GM21619 (cell line): Measurements from ENCODE around the gene CD72.
"Not testable (repeated sequence)": the region's sequence is repeated elsewhere in the genome, so short reads cannot be mapped to it uniquely, and the experiment has no call there.

Experiments
- ATAC-seq: cut with Tn5 transposase; IDR thresholded peaks from one replicate; pipeline ENCODE4 v1.9.1; 2021; ENCODE audit not compliant: unreplicated experiment

CD72 gene

DNA sequence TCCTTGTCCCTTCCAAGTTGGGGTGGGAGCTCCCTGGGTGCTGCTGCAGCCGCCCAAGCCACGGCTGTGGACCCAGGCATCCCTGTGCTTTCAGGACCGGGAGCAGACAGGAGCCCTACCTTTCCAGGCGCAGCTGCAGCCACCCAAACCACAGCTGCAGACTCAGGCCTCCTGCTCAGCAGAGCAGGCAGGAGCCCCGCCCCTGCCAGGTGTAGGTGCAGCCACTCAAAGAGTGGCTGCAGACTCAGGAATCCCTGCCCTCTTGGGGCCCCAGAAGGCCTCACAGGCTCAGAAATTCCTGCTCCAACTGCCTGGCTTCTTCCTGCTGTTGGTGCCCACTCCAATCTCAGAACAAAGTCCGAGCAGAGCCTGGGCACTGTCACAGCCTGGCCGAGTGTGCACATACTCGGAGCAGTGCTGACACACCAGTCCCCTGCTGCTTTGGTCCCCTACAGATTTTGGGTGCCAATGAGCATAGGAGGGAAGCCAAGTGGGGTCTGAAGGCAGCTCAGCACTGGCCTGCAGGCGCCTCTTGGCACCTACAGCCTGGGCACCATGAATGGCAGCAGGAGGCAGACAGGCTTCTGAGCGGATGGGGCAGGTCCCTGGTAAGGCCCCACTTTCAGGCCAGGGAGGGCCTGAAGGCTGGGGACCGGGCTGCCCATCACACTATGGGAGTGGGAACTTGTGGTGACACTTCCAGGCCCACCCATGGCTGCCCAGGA lies 19.2 kb downstream of the CD72 start:
- no peak for ATAC-seq

DNA sequence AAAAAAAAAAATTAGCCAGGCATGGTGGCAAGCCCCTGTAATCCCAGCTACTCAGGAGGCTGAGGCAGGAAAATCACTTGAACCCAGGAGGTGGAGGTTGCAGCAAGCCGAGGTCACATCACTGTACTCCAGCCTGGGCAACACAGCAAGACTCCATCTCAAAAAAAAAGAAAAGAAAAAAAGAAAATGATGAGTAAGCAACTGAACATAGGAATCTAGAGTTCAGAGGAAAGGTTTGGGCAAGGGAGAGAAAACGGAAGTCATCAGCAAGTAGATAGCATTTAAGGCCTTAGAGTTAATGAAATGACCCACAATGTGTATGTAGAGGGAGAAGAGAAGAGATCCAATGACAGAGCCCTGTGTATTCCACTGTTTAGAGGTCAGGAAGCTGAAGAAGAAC lies 21.3 kb downstream of the CD72 start:
- not testable (repeated sequence) for ATAC-seq

DNA sequence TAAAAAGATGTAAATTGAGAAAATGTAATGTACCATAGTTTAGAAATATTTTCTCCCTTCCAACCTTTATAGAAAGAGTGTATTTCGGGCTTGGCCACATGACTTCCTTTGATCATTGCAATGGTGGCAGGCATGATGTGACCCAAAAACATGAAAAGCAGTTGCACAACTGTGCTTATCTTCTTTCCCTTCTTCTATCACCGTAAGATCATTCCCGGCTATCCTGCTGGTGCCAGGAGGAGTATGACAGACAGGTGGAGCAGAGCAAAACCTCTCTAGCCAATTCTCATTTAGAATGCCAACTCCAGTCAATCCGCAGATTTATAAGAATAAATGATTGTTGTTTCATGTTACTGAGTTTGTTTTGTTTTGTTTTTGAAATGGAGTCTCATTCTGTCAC lies 23.7 kb downstream of the CD72 start:
- ATAC-seq = no peak

DNA sequence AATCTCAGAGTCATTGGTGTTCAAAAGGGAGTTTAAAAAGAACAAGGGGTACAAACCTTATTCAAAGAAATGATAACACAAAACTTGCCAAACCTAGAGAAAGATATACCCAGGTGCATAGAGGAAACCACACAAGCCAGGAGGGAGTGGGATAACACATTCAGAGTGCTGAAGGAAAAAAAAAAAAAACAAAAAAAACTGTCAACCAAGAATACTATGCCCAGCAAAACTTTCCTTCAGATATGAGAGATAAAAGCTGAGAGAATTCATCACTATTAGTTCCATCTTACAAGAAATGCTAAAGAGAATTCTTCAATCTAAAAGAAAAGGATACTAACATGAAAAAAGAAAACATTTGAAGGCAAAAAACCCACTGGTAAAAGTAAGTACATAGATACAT lies 24.6 kb downstream of the CD72 start:
- ATAC-seq = no peak

DNA sequence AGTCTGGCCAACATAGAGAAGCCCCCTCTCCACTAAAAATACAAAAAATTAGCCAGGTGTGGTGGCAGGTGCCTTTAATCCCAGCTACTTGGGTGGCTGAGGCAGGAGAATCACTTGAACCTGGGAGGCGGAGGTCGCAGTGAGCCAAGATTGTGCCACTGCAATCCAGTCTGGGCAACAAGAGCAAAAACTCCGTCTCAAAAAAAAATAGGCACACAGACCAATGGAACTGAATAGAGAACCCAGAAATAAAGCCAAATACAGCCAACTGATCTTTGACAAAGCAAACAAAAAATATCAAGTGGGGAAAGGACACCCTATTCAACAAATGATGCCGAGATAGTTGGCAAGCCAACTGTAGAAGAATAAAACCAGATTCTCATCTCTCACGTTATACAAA lies 29.7 kb downstream of the CD72 start:
- ATAC-seq = not testable (repeated sequence)

DNA sequence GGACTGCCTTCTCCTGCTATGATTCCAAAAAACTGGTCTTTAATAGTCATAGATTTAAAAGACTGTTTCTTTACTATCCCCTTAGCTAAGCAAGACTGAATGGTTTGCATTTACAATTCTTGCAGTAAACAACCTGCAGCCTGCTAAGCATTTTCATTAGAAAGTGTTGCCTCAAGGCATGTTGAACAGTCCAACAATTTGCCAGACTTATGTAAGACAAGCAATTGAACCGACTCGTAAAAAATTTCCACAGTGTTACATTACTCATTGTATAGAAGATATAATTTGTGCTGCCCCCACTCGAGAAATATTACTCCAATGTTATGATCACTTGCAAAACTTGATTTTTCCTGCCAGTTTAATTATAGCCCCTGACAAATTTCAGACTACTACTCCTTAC lies 33.5 kb downstream of the CD72 start:
- ATAC-seq = not testable (repeated sequence)

DNA sequence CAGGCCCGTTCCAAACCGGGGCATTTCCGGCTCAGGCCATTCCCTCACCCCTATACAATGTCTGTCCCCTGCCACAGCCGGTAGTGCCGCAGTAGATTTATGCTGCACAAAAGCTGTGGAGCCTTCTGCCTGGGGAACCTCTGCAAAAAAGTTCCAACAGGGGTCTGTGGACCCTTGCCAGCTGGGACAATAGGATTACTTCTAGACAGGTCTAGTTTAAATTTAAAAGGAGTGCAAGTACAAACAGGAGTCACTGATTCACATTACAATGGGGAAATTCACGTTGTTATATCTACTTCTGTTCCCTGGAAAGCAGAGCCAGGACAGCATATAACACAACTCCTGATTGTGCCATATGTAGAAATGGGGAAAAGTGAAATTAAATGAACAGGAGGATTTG lies 34.7 kb downstream of the CD72 start:
- not testable (repeated sequence) for ATAC-seq

DNA sequence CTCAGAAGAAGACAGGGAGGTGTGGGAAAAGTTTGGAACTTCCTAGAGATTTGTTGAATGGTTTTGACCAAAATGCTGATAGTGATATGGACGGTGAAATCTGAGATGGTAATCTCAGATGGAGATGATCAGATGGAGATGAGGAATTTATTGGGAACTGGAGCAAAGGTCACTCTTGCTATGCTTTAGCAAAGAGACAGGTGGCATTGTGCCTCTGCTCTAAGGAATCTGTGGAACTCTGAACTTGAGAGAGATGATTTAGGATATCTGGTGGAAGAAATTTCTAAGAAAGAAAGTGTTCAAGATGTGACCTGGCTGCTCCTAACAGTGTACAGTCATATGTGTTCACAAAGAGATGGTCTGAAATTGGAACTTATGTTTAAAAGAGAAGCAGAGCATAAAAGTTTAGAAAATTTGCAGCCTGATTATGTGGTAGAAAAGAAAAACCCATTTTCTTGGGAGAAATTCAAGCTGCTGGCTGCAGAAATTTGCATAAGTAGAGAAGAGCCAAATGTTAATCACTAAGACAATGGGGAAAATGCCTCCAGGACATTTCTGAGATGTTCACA lies 38.5 kb downstream of the CD72 start:
- not testable (repeated sequence) for ATAC-seq

DNA sequence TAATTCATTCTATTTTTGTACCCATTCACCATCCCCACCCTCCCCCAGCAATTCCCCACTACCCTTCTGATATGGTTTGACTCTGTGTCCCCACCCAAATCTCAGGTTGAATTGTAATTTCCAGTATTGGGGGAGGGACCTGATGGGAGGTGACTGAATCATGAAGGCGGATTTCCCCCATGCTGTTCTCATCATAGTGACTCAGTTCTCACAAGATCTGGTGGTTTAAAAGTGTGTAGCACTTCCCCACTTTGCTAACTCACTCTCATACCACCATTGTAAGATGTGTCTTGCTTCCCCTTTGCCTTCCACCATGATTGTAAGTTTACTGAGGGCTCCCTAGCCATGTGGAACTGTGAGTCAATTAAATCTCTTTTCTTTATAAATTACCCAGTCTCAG lies 39.1 kb downstream of the CD72 start:
- no peak for ATAC-seq

DNA sequence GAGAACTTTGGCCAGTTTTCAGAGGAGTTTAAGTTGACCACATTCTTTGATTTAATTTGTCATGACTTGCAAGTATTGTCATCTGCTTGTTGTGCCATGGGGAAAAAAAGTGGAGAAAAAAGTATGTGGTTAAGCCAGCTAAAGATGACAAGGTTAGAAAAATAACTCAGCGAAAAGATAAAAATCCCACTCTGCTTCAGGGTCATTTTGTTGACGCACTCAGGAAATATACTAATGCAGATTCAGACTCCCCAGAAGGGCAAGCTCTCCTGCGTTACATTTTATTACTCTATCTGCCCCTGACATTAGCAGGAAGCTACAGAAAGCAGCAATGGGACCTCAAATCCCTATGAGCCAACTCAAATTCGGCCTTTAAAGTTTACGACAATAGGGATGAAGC lies 40.7 kb downstream of the CD72 start:
- ATAC-seq = no peak

DNA sequence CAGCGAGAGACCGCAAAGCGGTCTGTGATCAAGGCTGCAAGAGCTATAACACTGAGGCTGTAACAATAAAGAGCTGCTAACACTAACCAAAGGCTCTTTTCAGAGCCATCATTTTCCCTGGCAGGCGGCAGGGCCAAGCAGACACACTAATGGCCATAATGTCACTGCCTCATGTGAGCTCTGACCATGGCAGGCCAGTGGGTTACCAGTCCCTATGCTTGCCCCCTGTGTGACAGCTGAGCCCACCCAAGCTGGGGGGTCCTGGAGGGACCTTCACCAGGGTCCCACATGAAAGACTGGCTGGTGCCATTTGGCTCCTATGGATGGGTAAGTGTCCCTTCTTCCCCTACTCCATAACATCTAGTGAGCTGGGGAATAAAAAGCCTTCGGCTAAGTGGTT lies 42.7 kb downstream of the CD72 start:
- no peak for ATAC-seq

DNA sequence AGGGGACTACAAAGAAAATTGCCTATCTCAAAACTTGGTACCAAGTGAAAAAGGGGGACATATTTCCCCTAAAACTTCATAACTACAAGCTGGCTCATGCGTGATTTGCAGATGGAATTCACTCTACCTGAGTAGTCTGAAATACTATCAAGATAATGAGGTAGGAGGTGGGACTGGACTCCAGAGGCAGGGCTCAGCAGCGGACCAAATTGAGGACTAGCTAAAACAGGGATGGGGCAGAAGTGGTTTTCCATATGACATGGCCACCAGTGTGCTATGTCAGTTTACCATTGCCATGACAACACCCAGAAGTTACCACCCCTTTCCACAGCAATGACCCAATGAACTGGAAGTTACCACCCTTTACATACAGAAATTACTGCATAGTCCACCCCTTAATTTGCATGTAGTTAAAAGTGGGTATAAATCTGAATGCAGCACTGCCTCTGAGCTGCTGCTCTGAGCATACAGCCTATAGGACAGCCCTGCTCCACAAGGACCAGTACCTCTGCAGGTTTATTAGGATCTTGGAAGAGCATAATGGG lies 43.6 kb downstream of the CD72 start:
- no peak for ATAC-seq

DNA sequence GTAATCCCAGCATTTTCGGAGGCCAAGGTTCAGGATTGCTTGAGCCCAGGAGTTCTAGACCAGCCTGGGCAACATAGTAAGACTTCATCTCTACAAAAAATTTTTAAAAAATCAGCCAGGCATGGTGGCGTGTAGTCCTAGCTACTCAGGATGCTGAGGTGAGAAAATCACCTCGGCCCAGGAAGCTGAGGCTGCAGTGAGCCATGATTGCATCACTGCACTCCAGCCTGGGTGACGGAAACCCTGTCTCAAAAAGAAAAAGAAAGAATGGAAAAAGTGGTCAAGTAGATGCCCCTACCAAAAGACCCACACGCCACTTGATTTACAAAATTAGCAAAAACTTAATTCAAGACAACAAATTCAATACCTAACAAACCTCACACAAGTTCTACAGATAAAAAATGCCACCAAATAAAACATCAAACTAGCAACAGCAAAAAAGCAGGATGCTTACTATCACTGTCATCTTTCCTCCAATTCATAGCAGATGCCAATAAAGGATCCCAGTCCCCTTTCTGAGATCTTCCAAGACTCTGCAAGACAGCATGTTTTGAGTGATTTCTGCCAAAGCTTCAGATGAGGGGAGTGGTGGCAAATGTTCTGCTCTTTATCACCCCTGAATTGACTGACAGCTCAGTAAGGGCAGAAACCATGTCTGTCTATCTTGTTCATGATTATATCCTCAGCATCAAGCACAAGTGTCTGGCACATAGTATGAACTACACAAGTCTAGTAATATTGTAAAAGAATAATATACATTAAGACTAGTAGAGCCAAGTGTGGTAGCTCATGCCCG lies 47.3 kb downstream of the CD72 start:
- ATAC-seq = peak; percentile 57

DNA sequence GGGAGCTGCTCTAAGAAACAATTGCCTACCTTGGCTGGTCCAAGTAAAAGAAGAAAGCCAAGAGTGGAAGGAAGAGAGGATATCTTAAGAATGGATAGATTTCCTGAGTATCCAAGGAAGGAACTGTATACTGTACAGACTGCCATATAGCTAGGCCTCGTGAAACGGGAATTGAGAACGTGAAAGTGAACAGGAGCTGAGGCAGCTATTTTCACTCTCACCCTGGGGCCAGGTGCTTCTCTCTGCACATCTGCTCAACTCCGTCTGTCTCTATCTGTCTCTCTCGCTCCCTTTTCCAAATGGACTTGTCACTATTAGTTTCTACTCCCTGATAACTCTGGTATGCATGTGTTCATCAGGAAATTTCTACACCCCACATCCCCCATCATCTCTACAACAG lies 49.0 kb downstream of the CD72 start:
- peak; percentile 58 for ATAC-seq

DNA sequence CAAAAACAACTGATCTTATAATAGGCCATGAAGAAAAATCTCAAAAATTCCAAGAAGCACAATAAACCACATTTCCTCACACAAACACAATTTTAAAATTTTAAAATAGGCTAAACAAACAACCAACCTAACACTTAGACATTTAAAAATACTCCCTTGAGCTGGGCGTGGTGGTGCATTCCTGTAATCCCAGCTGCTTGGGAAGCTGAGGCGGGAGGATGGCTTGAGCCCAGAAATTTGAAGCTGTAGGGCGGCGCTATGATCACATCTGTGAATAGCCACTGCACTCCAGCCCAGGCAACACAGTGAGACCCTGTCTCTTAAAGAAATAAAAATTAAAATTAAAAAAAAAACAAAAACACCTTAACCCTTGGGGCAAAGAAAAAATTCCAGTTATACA lies 50.0 kb downstream of the CD72 start:
- no peak for ATAC-seq

DNA sequence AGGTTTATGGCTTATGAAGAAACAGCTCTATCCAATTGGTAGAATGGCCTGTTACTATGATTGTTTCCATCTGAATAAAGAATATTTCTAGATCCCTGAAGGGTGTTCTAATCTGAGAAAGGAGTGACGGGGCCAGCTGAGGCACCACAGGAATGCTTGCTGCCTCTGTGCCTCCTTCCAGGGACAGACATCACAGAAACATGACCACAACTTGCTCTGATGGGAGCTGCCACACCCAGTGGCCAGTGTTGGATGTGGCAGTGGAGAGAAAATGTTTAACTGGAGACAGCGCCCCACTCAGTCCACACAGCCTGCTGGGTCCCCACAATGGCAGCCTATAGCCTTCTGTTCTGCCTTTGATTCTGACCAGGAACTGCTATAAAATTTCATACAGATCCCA lies 51.8 kb downstream of the CD72 start:
- ATAC-seq = no peak

DNA sequence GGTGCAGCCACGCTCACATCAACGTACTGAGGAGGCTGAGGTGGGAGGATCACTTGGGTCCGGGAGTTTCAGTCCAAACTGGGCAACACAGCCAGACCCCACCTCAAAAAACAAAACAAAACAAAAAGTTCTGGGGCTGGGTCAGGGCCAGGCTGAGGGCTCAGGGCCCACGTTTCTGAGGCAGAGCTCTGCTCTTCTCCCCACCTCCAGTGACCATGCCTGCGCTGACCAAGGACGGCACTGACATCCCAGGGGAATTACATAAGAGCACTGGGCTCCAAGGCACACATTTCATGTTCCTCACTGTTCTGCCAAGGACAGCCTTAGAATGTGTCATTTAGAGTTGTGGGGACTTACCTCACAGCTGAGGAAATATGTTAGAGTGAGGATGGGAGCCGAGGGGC lies 53.6 kb downstream of the CD72 start:
- no peak for ATAC-seq

DNA sequence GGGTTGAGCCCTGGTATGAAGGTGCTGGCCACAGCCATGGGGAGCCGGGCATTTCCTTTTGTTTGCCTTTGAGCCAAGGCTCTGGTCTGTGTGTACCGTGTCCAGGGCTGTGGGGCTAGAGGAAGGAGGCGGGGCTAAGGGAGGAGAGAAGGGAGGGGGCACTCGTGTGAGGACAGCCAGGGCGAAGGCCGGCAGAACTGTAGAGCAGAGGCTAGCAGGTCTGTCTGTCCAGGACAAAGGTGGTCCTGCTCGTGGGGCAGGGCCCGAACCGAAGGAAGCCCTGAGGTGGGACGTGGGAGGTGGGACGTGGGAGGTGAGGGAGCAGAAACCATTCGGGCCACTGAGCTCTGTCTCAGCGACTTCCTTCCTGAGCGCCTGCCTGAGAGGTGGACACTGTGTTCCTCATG lies 54.4 kb downstream of the CD72 start:
- ATAC-seq = no peak

DNA sequence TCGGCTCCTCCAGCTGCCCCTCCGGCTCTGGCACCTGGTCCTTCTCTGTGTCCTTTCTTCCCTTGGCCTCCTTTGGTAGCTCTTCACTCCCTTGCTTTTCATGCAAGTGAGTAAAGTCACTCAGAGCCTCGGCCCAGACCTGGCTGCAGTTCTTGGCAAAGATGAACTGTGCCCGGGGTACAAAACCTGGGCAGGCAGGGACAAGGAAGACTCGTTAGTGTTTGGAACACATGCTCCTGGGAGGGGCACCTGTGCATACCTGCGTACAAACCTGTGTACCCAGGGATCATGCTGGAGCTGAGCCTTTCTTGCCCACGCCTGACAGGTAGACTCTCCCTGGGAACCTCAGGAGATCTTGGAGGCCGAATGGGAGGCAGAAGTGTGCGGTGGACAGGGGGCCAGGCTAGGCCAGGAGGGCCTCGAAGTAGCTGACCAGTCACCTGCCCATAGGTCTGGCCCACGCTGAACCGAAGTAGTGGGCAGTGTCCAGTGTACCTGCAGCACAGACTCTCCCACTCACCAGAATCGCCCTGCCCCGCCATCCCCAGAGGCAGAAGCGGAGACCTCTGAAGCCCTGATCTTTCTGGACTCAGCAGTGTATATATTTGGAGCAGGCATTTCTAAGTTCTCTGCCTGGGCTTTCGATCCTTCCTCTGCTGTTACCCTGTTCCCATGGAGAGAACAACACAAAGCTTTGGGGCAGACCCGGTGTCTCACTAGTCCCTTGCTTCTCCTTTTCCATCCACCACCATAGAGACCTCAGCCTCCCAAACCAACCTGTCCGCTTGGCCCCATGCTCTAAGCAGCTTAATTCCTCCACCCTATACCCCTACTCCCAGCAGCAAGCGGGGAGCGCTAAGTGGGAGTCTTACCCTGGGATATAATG lies 55.1 kb downstream of the CD72 start:
- ATAC-seq = no peak

DNA sequence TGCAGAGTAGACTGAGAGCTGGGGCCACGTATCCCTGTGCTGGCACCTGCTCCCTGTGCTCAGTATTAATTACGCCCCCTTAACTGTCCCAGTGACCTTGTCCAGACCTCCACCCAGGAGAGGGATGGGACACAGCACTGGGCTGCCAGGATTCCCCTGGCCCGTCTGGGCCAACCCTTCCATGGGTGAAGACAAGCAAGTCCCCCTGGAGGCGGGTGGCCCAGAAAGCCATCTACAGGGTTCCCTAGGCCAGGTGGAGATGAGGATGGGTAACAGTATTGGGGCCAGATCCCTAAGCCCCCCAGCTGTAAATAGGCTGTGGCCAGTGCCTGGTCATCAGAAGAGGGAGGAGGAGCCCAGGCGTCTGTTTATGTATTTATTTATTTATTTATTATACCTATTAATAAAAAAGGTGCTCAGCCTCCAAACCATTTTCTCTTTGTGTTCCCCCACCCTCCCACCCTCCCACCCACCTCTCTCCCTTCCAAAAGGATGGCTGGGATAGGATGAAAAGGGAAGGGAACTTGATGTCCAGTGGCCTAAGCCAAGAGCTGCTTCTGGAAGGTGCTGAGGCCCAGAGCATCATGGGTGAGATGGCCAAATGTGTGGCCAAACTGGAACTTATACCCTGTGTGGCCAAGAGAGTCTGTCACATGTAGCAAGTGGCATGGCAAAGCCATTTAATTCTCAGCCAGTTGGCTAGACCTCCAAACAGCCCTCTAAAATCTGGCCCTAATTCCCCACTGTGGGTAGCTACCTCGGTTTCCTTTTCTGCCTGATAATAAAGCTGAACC lies 56.5 kb downstream of the CD72 start:
- ATAC-seq = no peak
